Stimulated activated CD8-positive, alpha-beta memory T cell treated with anti-CD3 and anti-CD28 coated beads, Interleukin-7, amount 100 ng/mL, for 24 hours (primary cell): ENCODE results near the gene CFP.
"Not testable (repeated sequence)": the region's sequence is repeated elsewhere in the genome, so short reads cannot be mapped to it uniquely, and the experiment has no call there.

Experiments used
- DNase-seq: peaks from one replicate; pipeline ENCODE4 v3.0.0-alpha.2; 2020; ENCODE audit warnings: low read depth

The CFP gene

GRCh38 chrX:47629419-47630200, at the start of gene CFP:
CFP (minus strand) TSS chrX:47629930; CDS start chrX:47629844, 86 bp downstream.
- no peak for DNase-seq

- DNase-seq = not testable (repeated sequence)
These were observed 46.5 kb upstream of the CFP start for GRCh38 chrX:47675959-47676859.

- no peak for DNase-seq
These were observed 45.0 kb upstream of the CFP start for GRCh38 chrX:47674776-47675175.

GRCh38 chrX:47665797-47666196, 36.1 kb upstream of the CFP start:
- not testable (repeated sequence) for DNase-seq

- DNase-seq = no peak
These were observed 35.0 kb upstream of the CFP start for GRCh38 chrX:47664737-47665136.

GRCh38 chrX:47662144-47662657, 32.5 kb upstream of the CFP start:
- no peak for DNase-seq

- DNase-seq = no peak
These were observed 31.8 kb upstream of the CFP start for GRCh38 chrX:47661539-47661938.

- DNase-seq = no peak
These were observed 29.6 kb upstream of the CFP start for GRCh38 chrX:47659421-47659726.

GRCh38 chrX:47658684-47659420, 29.1 kb upstream of the CFP start, which contains the start of gene UXT:
UXT (minus strand) TSS chrX:47659180; CDS start chrX:47658927, 253 bp downstream.
- DNase-seq = peak; percentile 84

- no peak for DNase-seq
These were observed 28.6 kb upstream of the CFP start for GRCh38 chrX:47658301-47658683.

- DNase-seq = no peak
These were observed 21.5 kb upstream of the CFP start for GRCh38 chrX:47651043-47651905.

- peak; percentile 69 for DNase-seq
These were observed 20.7 kb upstream of the CFP start, which contains the start of gene ELK1 for GRCh38 chrX:47650164-47651042. ELK1 (minus strand) TSS chrX:47650563; CDS start chrX:47641441, 9,122 bp downstream.

GRCh38 chrX:47649781-47650163, 20.0 kb upstream of the CFP start:
- DNase-seq = no peak

GRCh38 chrX:47649271-47649670, 19.5 kb upstream of the CFP start:
- DNase-seq = no peak

- DNase-seq = no peak
These were observed 18.6 kb upstream of the CFP start for GRCh38 chrX:47648376-47648775.

GRCh38 chrX:47646636-47647035, 16.9 kb upstream of the CFP start:
- no peak for DNase-seq

- DNase-seq = no peak
These were observed 15.8 kb upstream of the CFP start for GRCh38 chrX:47645530-47645929.

GRCh38 chrX:47644557-47645091, 14.9 kb upstream of the CFP start:
- no peak for DNase-seq

- DNase-seq = no peak
These were observed 14.2 kb upstream of the CFP start for GRCh38 chrX:47643926-47644325.

- DNase-seq = no peak
These were observed 9.1 kb upstream of the CFP start for GRCh38 chrX:47638816-47639215.
